Frontal cortex (tissue), 4 donors: Measurements from ENCODE around the gene MRPL51. TPM values are rescaled to one million over a fixed set of nuclear protein-coding genes. Genes with fewer than 3 reads are reported as not detected.
"Not testable (repeated sequence)": the region's sequence is repeated elsewhere in the genome, so short reads cannot be mapped to it uniquely, and the experiment has no call there.

Experiments used
- DNase-seq, 2 donors: peaks; one replicate each; pipeline ENCODE4 v3.0.0; 2012; ENCODE audit warnings: low spot score in 2 of 2
- FAIRE-seq: peaks from 2 replicates; lab custom pipeline; 2012; peaks lifted over from hg19 to GRCh38; lab: Jason Lieb, UNC
- total RNA-seq: library from RNA; depleted of rRNA; stranded (reverse); fragments of >200 nt; gene quantifications from one replicate; pipeline ENCODE4 v1.2.3, GENCODE V29; 2014
- donor health status: control.
- donor health status: control.
- donor health status: control.

The MRPL51 gene
- total RNA-seq, 1 donor from 2014 or later: 27.3 TPM

DNA sequence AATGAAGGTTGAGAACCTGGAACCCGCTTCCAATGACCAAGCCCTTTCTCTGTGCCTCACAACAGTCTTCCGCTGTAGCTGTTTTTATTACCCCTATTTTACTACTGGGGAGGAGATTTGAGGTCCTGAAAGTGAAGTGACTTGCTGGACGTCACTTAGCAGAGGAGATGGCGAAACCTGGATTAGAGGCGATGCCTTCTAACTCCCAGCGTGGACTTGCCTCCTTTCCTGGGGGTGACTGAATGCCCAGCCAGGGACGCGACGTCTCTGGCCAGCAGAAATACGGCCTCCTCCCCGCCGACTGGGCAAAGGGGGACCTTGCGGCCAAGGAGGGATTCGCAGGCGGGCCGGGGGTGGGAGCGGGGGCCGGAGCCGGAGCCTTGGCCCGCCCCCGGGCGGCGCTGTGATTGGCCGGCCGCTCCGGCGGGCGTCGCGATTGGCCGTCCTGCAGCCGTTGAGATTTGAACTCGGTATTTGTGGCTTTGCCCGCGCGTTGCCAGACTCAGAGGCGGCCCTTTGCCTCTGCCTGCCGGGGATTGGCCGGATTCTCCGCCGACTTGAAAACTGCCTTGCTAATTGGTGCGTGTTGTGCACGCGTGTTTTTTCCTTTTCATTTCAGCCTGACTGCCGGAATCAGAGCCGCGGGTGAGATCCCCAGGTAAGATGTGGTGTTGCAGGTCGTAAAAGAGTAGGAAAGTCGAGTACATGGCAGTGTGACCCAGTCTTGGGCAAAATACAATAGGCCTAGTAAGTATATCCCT lies 615 bp upstream of the MRPL51 start, which contains the start of gene NCAPD2:
TSS of gene NCAPD2 (plus strand) at position 606 of the 761 bp plus-strand sequence. CDS start 997 bp downstream, outside the sequence.
- DNase-seq: peak; percentile 89
- no peak for FAIRE-seq

DNA sequence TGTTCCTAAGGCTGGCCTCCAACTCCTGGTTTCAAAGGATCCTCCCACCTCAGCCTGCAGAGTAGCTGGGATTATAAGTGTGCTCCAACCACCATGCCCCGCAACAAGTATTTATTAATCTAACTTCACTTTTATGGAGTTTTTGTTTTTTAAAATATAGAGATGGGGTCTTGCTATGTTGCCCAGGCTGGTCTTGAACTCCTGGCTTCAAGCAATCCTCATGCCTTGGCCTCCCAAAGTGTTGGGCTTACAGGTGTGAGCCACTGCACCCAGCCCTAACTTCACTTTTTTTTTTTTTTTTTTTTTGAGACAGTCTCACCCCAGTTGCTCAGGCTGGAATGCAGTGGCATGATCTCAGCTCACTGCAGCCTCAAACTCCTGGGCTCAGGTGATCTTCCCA lies 2.4 kb downstream of the MRPL51 start:
- not testable (repeated sequence) for DNase-seq, FAIRE-seq

GRCh38 chr12:6489449-6489848 lies 3.6 kb downstream of the MRPL51 start:
- no peak for FAIRE-seq

DNA sequence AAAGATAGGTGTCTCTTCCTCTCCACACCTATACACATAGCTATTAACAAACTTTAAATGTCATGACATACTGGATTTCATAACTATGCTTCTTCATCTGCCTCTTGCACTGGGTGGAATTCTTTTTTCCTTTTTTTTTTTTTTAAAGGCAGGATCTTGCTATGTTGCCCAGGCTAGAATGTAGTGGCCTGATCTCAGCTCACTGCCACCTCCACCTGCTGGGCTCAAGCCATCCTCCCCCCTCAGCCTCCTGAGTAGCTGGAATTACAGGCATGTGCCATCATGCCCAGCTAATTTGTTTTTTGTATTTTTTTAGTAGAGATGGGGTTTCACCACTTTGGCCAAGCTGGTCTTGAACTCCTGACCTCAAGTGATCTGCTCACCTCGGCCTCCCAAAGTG lies 4.8 kb downstream of the MRPL51 start:
- no peak for DNase-seq

More at GRCh38 chr12:6489449-6489848, 3.6 kb downstream of the MRPL51 start:
- DNase-seq: no peak

DNA sequence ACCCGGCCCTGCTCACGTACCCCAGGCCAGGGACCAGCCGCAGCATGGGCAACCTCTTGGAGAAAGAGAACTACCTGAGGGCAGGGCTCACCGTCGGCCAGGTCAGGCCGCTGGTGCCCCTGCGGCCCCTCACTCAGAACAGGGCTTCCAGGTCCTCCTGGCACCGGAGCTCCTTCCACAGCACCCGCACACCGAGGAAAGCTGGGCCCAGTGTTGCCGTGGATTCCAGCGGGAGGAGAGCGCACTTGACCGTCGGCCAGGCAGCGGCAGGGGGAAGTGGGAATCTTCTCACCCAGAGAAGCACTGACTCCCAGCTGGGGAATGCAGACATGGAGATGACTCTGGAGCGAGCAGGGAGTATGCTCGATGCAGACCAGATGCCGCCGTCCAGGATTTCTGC lies 14.6 kb downstream of the MRPL51 start:
- no peak for DNase-seq
- no peak for FAIRE-seq

More for the DNA sequence above, 4.8 kb downstream of the MRPL51 start:
- FAIRE-seq: no peak

DNA sequence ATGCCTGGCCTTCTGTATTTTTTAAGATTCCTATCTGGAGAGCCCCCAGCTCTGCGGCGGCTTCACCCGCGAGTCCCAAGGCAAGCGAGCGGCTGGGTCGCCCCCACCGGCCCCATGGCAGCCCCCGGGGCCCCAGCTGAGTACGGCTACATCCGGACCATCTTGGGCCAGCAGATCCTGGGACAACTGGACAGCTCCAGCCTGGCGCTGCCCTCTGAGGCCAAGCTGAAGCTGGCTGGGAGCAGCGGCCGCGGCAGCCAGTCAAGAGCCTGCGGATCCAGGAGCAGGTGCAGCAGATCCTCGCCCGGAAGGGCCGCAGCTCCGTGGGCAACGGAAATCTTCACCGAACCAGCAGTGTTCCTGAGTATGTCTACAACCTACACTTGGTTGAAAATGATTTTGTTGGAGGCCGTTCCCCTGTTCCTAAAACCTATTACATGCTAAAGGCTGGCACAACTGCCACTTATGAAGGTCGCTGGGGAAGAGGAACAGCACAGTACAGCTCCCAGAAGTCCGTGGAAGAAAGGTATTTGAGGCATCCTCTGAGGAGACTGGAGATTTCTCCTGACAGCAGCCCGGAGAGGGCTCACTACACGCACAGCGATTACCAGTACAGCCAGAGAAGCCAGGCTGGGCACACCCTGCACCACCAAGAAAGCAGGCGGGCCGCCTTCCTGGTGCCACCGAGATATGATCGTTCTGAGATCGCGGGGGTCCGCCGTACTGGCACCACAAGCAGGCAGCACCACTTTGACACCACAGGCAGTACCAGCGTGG lies 15.3 kb downstream of the MRPL51 start:
- FAIRE-seq, DNase-seq: not testable (repeated sequence)

DNA sequence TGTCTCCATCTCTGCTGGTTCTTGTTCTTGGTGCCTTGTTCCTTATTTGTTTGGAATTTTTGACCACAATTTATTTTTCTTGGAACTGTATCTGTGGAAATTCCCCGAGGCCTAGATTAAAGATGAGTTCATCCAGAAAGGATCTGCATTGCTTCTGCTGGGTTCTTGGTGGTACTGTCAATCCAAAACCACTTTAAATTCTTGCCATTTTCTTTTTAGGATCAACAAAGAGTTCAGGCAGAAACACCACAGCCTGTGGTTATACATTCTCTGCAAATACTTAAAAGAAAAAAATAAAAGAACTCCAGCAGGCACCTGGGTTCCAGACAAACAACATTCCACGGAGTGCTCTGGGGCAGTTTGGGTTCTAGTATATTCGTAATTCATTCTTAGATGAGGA lies 16.6 kb downstream of the MRPL51 start:
- DNase-seq (no peak), FAIRE-seq (no peak)

GRCh38 chr12:6475233-6475975 lies 17.7 kb downstream of the MRPL51 start:
- not testable (repeated sequence) for FAIRE-seq

GRCh38 chr12:6472491-6472890 lies 20.6 kb downstream of the MRPL51 start:
- DNase-seq: no peak

More at GRCh38 chr12:6475233-6475975, 17.7 kb downstream of the MRPL51 start:
- not testable (repeated sequence) for DNase-seq

GRCh38 chr12:6471989-6472360 lies 21.1 kb downstream of the MRPL51 start:
- FAIRE-seq: no peak
- no peak for DNase-seq

More at GRCh38 chr12:6472491-6472890, 20.6 kb downstream of the MRPL51 start:
- no peak for FAIRE-seq

- DNase-seq: peak; percentile 97
- FAIRE-seq: no peak
These were observed 22.5 kb downstream of the MRPL51 start, which contains the start of gene VAMP1 for GRCh38 chr12:6470375-6471163. TSS of gene VAMP1 (minus strand) at chr12:6470677. CDS start at chr12:6470531, 146 bp downstream.

- DNase-seq: no peak
These were observed 23.3 kb downstream of the MRPL51 start for GRCh38 chr12:6469609-6470374.

DNA sequence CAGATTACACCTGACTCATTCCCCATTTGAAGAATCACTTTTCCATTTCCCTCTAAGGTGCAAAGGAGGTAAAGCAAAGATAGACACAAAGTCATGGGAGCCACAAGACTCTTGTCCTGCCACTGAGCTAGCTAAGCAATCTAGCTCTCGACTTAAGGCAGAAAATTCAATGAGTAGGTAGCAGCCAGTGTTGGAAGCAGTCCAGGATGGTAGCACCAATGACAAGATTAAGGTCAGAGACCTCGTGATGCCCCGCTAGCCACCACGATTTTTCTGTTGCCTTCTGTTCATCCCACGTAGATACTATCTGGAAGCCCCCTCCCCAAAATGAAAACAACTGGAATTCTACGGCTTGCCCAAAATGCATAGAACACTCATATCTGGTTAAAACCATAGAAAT lies 24.0 kb downstream of the MRPL51 start:
- DNase-seq (no peak), FAIRE-seq (no peak)

More at GRCh38 chr12:6469609-6470374, 23.3 kb downstream of the MRPL51 start:
- no peak for FAIRE-seq

- DNase-seq (no peak), FAIRE-seq (no peak)
These were observed 24.8 kb downstream of the MRPL51 start for GRCh38 chr12:6468283-6468575.

DNA sequence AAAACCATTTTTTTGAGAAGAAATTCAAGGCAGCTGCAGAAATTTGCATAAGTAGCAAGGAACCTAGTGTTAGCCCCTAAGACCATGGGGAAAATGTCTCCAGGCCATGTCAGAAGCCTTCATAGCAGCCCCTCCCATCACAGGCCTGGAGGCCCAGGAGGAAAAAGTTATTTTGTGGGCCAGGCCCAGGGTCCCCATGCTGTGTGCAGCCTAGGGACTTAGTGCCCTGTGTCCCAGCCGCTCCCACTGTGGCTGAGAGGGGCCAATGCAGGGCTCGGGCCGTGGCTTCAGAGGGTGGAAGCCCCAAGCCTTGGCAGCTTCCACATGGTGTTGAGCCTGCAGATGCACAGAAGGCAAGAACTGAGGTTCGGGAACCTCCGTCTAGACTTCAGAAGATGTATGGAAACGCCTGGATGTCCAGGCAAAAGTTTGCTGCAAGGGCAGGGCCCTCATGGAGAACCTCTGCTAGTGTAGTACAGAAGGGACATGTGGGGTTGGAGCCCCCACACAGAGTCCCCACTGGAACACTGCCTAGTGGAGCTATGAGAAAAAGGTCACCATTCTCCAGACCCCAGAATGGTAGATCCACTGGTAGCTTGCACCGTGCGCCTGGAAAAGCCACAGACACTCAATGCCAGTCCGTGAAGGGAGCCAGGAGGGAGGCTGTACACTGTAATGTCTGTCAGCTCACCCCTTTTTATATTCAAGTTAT lies 25.3 kb downstream of the MRPL51 start:
- not testable (repeated sequence) for FAIRE-seq, DNase-seq

- DNase-seq, FAIRE-seq: not testable (repeated sequence)
These were observed 26.3 kb downstream of the MRPL51 start for GRCh38 chr12:6466751-6467150.

- DNase-seq (no peak), FAIRE-seq (no peak)
These were observed 26.9 kb downstream of the MRPL51 start for GRCh38 chr12:6466184-6466573.
